SH-SY5Y (cell line): ENCODE data around the gene CCNYL1.

Experiments
- GATA2 ChIP-seq: IDR thresholded peaks from 2 replicates; pipeline ENCODE4 v1.6.1; 2011; ENCODE audit warnings: mild to moderate bottlenecking, low read depth, low read length
- GATA3 ChIP-seq: IDR thresholded peaks from 2 replicates; pipeline ENCODE4 v1.6.1; 2011; ENCODE audit warnings: low read depth, mild to moderate bottlenecking, low read length, moderate library complexity

- TF ChIP-seq GATA3 (no peak), GATA2 (no peak)
These were observed 54.1 kb downstream of the CCNYL1 start for GRCh38 chr2:207765547-207765946.
